Measurements from ENCODE around the gene RBM19. TPM values are rescaled to one million over a fixed set of nuclear protein-coding genes. Genes with fewer than 3 reads are reported as not detected.

The RBM19 gene
- total RNA-seq, 2 donors from 2014 or later, result 38.6 to 43.1 TPM

DNA sequence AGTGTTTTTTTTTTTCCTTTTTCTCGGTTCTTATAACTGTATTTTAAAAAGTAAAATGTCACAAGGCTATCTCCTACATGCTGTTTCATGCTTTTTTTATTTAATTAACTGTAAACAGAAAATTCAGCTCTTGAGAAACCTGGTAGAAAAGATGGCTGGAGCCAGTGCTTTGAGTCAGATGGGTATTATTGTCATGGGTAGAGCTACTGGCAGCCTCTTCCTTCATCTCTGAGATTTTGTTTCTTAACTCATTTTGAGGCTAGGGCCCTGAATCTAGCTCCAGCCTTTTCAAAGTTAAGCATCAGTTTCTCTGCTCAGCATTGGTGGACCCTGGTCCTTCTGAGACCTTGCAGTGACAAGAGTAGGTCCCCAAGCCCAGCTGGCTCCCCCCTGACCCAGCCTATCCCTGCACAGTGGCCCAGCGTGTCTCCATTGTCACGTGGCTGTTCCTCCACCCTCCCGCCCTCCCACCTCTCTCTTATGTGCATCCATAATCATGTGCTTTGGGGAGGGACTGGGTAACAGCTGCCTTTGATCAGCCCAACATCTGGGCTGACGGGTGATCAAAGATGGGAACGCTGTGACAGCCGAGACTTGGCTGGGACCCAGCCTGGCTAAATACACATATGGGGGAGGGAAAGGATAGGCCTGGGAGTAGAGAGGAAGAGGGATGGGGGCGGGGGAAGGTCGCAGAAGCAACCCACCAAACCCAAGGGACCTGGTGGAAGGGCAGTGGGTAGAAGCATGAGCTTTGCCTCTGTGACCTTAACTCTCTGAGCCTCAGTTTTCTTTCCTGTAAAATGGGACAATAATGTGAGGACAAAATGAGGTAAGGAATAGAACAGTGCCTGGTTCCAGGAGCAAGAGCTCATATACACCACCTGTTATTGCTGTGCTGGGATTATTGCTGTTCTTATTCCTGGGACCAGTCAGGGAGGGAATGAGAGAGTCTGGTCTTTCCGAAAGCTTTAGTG lies 24.4 kb upstream of the RBM19 start:
- Mint-ChIP-seq H3K4me1 (no peaks in the 10 kb centered on the region), H3K27ac (no peak overlapping the region), H3K27me3 (ENCODE audit: insufficient read depth) (peaks cover 63% of the 10 kb centered on the region), H3K36me3 (ENCODE audit: low read depth) (no peaks in the 10 kb centered on the region), H3K4me3 (no peak overlapping the region), H3K9me3 (no peaks in the 10 kb centered on the region)
- Histone ChIP-seq H3K4me3 (ENCODE audit: low read length) (no peak overlapping the region), H3K36me3 (ENCODE audit: control insufficient read depth, insufficient read depth, low read length) (no peaks in the 10 kb centered on the region), H3K9me3 (ENCODE audit: control insufficient read depth, low read length) (no peaks in the 10 kb centered on the region), H3K9ac (ENCODE audit: extremely low read depth, low read length, poor library complexity, severe bottlenecking) (no peak overlapping the region), H3K4me1 (ENCODE audit: control insufficient read depth, insufficient read depth, low read length) (no peaks in the 10 kb centered on the region), H3K27ac (ENCODE audit: low read depth, low read length) (no peak overlapping the region), H3K27me3 (ENCODE audit: control insufficient read depth, insufficient read depth, low read length, poor library complexity, severe bottlenecking) (peaks cover 30% of the 10 kb centered on the region)
- 68 to 100% methylated on average over 1 to 10 of the region's 10 CpGs for WGBS, 2 experiments (ENCODE audit: insufficient coverage in 1 of 2, insufficient read length in 1 of 2)
- peak; percentile 56 for DNase-seq
- no peak for TF ChIP-seq CTCF (conservative IDR thresholded peaks at IDR 0.05)

DNA sequence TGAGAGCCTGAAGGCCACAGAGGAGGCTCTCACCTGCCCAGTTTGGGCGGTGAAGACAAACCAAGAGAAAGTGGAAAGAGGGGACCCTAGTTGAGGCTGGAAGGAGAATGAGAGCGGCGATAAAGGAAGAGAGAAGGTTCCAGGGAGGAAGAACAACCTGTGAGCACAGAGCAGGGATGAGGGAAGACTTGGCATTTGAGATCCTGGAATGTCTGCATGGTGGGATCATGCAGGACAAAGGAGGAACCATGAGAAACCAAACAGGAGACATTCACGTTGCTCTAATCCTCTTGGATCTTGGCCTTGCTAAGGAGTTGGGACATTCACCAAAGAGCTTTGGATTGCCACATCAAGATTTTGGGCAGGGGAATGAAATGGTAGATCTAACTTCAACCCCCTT lies 22.9 kb upstream of the RBM19 start:
- no peaks in the 10 kb centered on the region for H3K9me3 Mint-ChIP-seq
- H3K4me3 Mint-ChIP-seq, result no peak overlapping the region
- Histone ChIP-seq H3K9me3 (ENCODE audit: control insufficient read depth, low read length) (no peaks in the 10 kb centered on the region), H3K4me3 (ENCODE audit: low read length) (no peak overlapping the region), H3K36me3 (ENCODE audit: control insufficient read depth, insufficient read depth, low read length) (no peaks in the 10 kb centered on the region), H3K27ac (ENCODE audit: low read depth, low read length) (no peak overlapping the region), H3K9ac (ENCODE audit: extremely low read depth, low read length, poor library complexity, severe bottlenecking) (no peak overlapping the region), H3K27me3 (ENCODE audit: control insufficient read depth, insufficient read depth, low read length, poor library complexity, severe bottlenecking) (peaks cover 37% of the 10 kb centered on the region), H3K4me1 (ENCODE audit: control insufficient read depth, insufficient read depth, low read length) (no peaks in the 10 kb centered on the region)
- TF ChIP-seq CTCF (conservative IDR thresholded peaks at IDR 0.05), result no peak
- WGBS, 2 experiments (ENCODE audit: insufficient coverage in 1 of 2, insufficient read length in 1 of 2), result 88 to 98% methylated on average over 4 of the region's 4 CpGs
- H3K4me1 Mint-ChIP-seq, result no peaks in the 10 kb centered on the region
- H3K27ac Mint-ChIP-seq, result no peak overlapping the region
- peaks cover 62% of the 10 kb centered on the region for H3K27me3 Mint-ChIP-seq (ENCODE audit: insufficient read depth)
- H3K36me3 Mint-ChIP-seq (ENCODE audit: low read depth), result no peaks in the 10 kb centered on the region
- DNase-seq, result no peak

DNA sequence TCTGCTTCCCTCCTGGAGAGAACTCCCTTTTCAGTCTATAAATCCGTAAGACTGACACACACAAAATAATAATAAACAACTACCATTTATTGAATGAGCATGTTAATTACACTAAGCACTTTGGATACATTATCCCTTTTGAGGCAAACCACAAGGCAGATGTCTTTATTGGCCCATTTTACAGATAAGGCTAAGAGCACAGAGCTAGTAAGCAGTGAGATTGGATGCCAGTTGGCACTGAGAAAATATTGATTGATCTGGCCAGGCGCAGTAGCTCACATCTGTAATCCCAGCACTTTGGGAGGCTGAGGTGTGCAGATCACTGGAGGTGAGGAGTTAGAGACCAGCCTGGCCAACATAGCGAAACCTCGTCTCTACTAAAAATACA lies 21.9 kb upstream of the RBM19 start:
- H3K27ac ChIP-seq (ENCODE audit: low read depth, low read length), result no peak overlapping the region
- H3K9me3 ChIP-seq (ENCODE audit: control insufficient read depth, low read length), result no peaks in the 10 kb centered on the region
- Mint-ChIP-seq H3K27me3 (ENCODE audit: insufficient read depth) (peaks cover 60% of the 10 kb centered on the region), H3K9me3 (no peaks in the 10 kb centered on the region), H3K27ac (no peak overlapping the region), H3K36me3 (ENCODE audit: low read depth) (no peaks in the 10 kb centered on the region), H3K4me1 (no peaks in the 10 kb centered on the region), H3K4me3 (no peak overlapping the region)
- H3K36me3 ChIP-seq (ENCODE audit: control insufficient read depth, insufficient read depth, low read length), result no peaks in the 10 kb centered on the region
- H3K4me1 ChIP-seq (ENCODE audit: control insufficient read depth, insufficient read depth, low read length), result no peaks in the 10 kb centered on the region
- H3K9ac ChIP-seq (ENCODE audit: extremely low read depth, low read length, poor library complexity, severe bottlenecking), result no peak overlapping the region
- no peak for TF ChIP-seq CTCF (conservative IDR thresholded peaks at IDR 0.05)
- no peak overlapping the region for H3K4me3 ChIP-seq (ENCODE audit: low read length)
- WGBS, 2 experiments (ENCODE audit: insufficient coverage in 1 of 2, insufficient read length in 1 of 2), result 93 to 100% methylated on average over 4 of the region's 4 CpGs
- DNase-seq, result no peak
- peaks cover 43% of the 10 kb centered on the region for H3K27me3 ChIP-seq (ENCODE audit: control insufficient read depth, insufficient read depth, low read length, poor library complexity, severe bottlenecking)
